Measurements from ENCODE around the gene CD300C. TPM values are rescaled to one million over a fixed set of nuclear protein-coding genes. Genes with fewer than 3 reads are reported as not detected.
"Not testable (repeated sequence)": the region's sequence is repeated elsewhere in the genome, so short reads cannot be mapped to it uniquely, and the experiment has no call there.

The CD300C gene
- total and polyA plus RNA-seq, 2 experiments from 2014 or later, result 0.76 to 1.4 TPM

DNA sequence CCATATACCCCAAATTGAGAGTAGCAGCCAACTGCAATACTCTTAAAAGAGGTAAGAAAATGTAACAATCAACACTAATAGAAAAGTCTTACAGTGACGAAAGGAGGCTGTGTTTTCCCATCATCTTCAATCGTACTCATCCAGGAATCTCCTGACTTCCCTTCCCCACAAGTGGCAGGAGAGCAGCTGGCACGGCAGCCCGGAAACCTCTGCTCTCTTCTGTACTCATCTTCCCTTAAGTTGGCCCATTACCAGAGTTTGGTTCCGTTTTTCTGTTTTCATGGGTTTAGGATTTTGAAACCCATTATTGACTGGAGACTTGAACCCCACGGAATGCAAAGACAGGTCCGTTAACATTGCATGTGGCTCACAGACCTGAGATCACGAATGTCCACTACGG is 33.1 kb upstream of the CD300C start:
- Histone ChIP-seq H3K36me3 (ENCODE audit: low read depth) (no peaks in the 10 kb centered on the region), H3K9me2 (ENCODE audit: insufficient read depth) (no peaks in the 10 kb centered on the region), H3K4me3 (no peak overlapping the region), H3K79me2 (ENCODE audit: insufficient read depth) (no peaks in the 10 kb centered on the region), H3K9me3 (ENCODE audit: low read depth) (no peaks in the 10 kb centered on the region), H2AFZ (no peak overlapping the region), H3K27ac (no peak overlapping the region), H3F3A (ENCODE audit: insufficient read depth) (no peaks in the 10 kb centered on the region), H3K9ac (no peak overlapping the region), H4K20me1 (ENCODE audit: insufficient read depth) (no peaks in the 10 kb centered on the region), H3K27me3 (replicated peaks; ENCODE audit: insufficient read depth) (0 out of 2 replicates have a peak, but pooled peaks cover 1% of the 10 kb centered on the region), H3K4me1 (ENCODE audit: insufficient read depth) (no peaks in the 10 kb centered on the region), H3K4me2 (ENCODE audit: unreplicated experiment) (no peak overlapping the region)
- in situ Hi-C loops (cut with MboI), result no loop called here
- 53 to 64% methylated on average over 9 of the region's 9 CpGs for WGBS, 2 experiments (ENCODE audit: low coverage in 1 of 2, low lambda C conversion rate in 2 of 2, missing lambda C conversion rate in 2 of 2)
- TF ChIP-seq EZH2phosphoT487 (IDR thresholded peaks at IDR 0.05; ENCODE audit: insufficient read depth, low read depth) (no peak), EZH2 (IDR thresholded peaks at IDR 0.05; ENCODE audit: insufficient read depth, poor library complexity, severe bottlenecking) (no peak)
- DNase-seq, result no peak

DNA sequence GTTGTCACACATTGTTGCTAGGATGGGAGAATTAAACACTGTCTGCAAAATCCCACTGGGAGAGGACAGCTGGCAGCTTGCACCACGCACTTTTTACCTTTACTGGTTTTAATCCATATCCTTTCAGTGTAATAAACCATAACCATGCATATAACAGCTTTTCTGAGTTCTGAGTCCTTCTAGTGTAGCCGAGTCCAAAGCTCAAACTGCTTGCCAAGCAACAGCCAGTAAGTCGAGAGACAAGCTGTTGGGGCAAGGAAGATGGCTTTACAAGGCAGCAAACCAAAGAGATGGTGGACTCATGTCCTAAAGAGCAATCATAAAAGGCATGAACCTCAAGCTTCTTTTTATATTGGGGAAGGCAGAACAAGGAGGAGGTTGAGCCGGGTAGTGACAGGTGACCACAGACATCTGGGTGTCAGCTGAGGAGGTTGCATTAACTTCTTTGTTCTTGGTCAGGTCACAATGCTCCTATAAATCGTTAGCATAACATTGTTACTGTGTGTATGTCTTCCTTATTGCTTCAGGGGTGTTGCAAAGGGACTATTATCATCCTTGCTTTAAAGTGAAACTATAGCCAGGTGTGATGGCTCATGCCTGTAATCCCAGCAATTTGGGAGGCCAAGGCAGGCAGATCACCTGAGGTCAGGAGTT is 28.7 kb upstream of the CD300C start:
- Histone ChIP-seq H2AFZ (no peak overlapping the region), H3K27me3 (replicated peaks; ENCODE audit: insufficient read depth) (no peaks in the 10 kb centered on the region), H3K9me2 (ENCODE audit: insufficient read depth) (no peaks in the 10 kb centered on the region), H3K79me2 (ENCODE audit: insufficient read depth) (no peaks in the 10 kb centered on the region), H3K27ac (no peak overlapping the region), H3K9ac (no peak overlapping the region), H3K4me2 (ENCODE audit: unreplicated experiment) (no peak overlapping the region), H4K20me1 (ENCODE audit: insufficient read depth) (no peaks in the 10 kb centered on the region), H3K4me1 (ENCODE audit: insufficient read depth) (peaks cover 5% of the 10 kb centered on the region), H3K4me3 (no peak overlapping the region), H3K9me3 (ENCODE audit: low read depth) (no peaks in the 10 kb centered on the region), H3K36me3 (ENCODE audit: low read depth) (no peaks in the 10 kb centered on the region), H3F3A (ENCODE audit: insufficient read depth) (peaks cover 4% of the 10 kb centered on the region; the same call in 1 of the 2 replicates)
- no peak for DNase-seq
- in situ Hi-C loops (cut with MboI), result no loop called here
- WGBS, 2 experiments (ENCODE audit: low coverage in 1 of 2, low lambda C conversion rate in 2 of 2, missing lambda C conversion rate in 2 of 2), result 31 to 39% methylated on average over 5 of the region's 5 CpGs
- TF ChIP-seq EZH2 (IDR thresholded peaks at IDR 0.05; ENCODE audit: insufficient read depth, poor library complexity, severe bottlenecking) (no peak), EZH2phosphoT487 (IDR thresholded peaks at IDR 0.05; ENCODE audit: insufficient read depth, low read depth) (no peak)

DNA sequence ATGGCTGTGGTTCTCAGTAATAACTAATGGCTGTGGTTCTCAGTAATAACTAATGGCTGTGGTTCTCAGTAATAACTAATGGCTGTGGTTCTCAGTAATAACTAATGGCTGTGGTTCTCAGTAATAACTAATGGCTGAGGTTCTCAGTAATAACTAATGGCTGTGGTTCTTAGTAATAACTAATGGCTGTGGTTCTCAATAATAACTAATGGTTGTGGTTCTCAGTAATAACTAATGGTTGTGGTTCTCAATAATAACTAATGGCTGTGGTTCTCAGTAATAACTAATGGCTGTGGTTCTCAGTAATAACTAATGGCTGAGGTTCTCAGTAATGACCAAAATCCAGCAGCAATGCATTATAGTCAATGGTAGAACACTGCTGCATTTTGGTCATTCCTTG is 27.7 kb upstream of the CD300C start:
- H3K4me3 ChIP-seq; H3K4me1 ChIP-seq (ENCODE audit: insufficient read depth); H3K9ac ChIP-seq; H4K20me1 ChIP-seq (ENCODE audit: insufficient read depth); H3K9me2 ChIP-seq (ENCODE audit: insufficient read depth); H3K9me3 ChIP-seq (ENCODE audit: low read depth); H3K79me2 ChIP-seq (ENCODE audit: insufficient read depth); H2AFZ ChIP-seq; H3F3A ChIP-seq (ENCODE audit: insufficient read depth); DNase-seq; H3K36me3 ChIP-seq (ENCODE audit: low read depth); in situ Hi-C loops (cut with MboI); H3K4me2 ChIP-seq (ENCODE audit: unreplicated experiment); H3K27ac ChIP-seq; H3K27me3 ChIP-seq (replicated peaks; ENCODE audit: insufficient read depth): not testable (repeated sequence)

DNA sequence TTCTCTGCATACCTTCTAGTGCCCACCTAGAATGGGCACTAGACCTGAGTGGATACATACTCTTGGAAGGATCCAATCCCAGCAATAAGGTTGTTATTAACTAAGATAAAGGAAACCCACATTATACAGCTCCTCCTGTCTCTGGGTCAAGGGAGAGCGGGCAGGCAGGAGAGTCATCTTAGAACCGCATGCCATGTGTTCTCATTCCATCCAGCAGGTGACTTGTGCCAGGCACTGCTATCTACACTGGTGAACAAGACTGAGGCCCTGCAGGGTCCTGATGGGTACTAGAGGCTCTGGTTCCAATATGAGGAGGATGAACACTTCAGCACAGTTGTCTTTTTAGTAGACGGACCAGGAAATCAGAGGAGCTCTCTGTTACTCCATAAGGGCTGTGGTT is 27.3 kb upstream of the CD300C start:
- Histone ChIP-seq H3K4me3 (no peak overlapping the region), H3K4me1 (ENCODE audit: insufficient read depth) (peaks cover 5% of the 10 kb centered on the region), H3K27ac (no peak overlapping the region), H3F3A (ENCODE audit: insufficient read depth) (peaks cover 4% of the 10 kb centered on the region; the same call in 1 of the 2 replicates), H3K9ac (no peak overlapping the region), H3K9me2 (ENCODE audit: insufficient read depth) (no peaks in the 10 kb centered on the region), H3K79me2 (ENCODE audit: insufficient read depth) (no peaks in the 10 kb centered on the region), H2AFZ (no peak overlapping the region), H4K20me1 (ENCODE audit: insufficient read depth) (no peaks in the 10 kb centered on the region), H3K27me3 (replicated peaks; ENCODE audit: insufficient read depth) (no peaks in the 10 kb centered on the region), H3K4me2 (ENCODE audit: unreplicated experiment) (no peak overlapping the region), H3K36me3 (ENCODE audit: low read depth) (no peaks in the 10 kb centered on the region), H3K9me3 (ENCODE audit: low read depth) (no peaks in the 10 kb centered on the region)
- in situ Hi-C loops (cut with MboI), result no loop called here
- 50 to 56% methylated on average over 3 of the region's 3 CpGs for WGBS, 2 experiments (ENCODE audit: low coverage in 1 of 2, low lambda C conversion rate in 2 of 2, missing lambda C conversion rate in 2 of 2)
- no peak for TF ChIP-seq EZH2phosphoT487 (IDR thresholded peaks at IDR 0.05; ENCODE audit: insufficient read depth, low read depth)
- no peak for TF ChIP-seq EZH2 (IDR thresholded peaks at IDR 0.05; ENCODE audit: insufficient read depth, poor library complexity, severe bottlenecking)
- no peak for DNase-seq
